H1 (cell line): ENCODE data around the gene PSKH1. TPM values are rescaled to one million over a fixed set of nuclear protein-coding genes. Genes with fewer than 3 reads are reported as not detected.

ENCODE experiments used
- ASH2L ChIP-seq: fragments of 200-600, 300-600 bp; sonication (generic); IDR thresholded peaks from one replicate; pipeline ENCODE4 v1.7.1; 2017; ENCODE audit warnings: low read length
- BACH1 ChIP-seq: IDR thresholded peaks from 2 replicates; pipeline ENCODE4 v1.6.1; 2012; ENCODE audit warnings: low read length, improper control_type of control experiment
- CBX5 ChIP-seq: fragments of 300-800, 300-1000 bp; sonication (generic); IDR thresholded peaks from 2 replicates; pipeline ENCODE4 v1.7.1; 2016; ENCODE audit warnings: antibody characterized with exemption, low read length, low read depth
- POLR2AphosphoS5 ChIP-seq: IDR thresholded peaks from 2 replicates; pipeline ENCODE4 v1.6.1; 2011; ENCODE audit warnings: low read depth, low read length
- TAF1 ChIP-seq: IDR thresholded peaks from 2 replicates; pipeline ENCODE4 v1.6.1; 2011; ENCODE audit warnings: mild to moderate bottlenecking, low read depth, low read length
- YY1 ChIP-seq: IDR thresholded peaks from 2 replicates; pipeline ENCODE4 v1.6.1; 2011; ENCODE audit warnings: low read depth, mild to moderate bottlenecking, low read length
- polyA plus RNA-seq, 7 experiments: library from polyadenylated mRNA; depleted of rRNA in 3 of 7; stranded (reverse) in 5 of 7; unstranded in 2 of 7; fragments of >200 nt in 5 of 7; fragments of 200-250 nt in 2 of 7; gene quantifications; 1 replicate in 5 of 7; 2 replicates in 1 of 7; 4 replicates in 1 of 7; pipeline versions ENCODE4 v1.2.1 to v1.2.3, GENCODE V29; 2011 to 2013; ENCODE audit warnings: missing spikeins in 2 of 7, mixed read lengths in 2 of 7
- total RNA-seq: library from RNA; stranded (reverse); fragmentation: NEBNext Ultra II Directional; extraction: Animal tissue kit (Norgen Biotek cat#: 25700); gene quantifications from 2 replicates; pipeline ENCODE4 v1.2.1, GENCODE V29; 2021

Gene PSKH1
- total and polyA plus RNA-seq, 2 of the 8 experiments (the other 6 are each of a cell fraction or from before 2014, with no cell fraction given) = 24.8 to 51.0 TPM

DNA sequence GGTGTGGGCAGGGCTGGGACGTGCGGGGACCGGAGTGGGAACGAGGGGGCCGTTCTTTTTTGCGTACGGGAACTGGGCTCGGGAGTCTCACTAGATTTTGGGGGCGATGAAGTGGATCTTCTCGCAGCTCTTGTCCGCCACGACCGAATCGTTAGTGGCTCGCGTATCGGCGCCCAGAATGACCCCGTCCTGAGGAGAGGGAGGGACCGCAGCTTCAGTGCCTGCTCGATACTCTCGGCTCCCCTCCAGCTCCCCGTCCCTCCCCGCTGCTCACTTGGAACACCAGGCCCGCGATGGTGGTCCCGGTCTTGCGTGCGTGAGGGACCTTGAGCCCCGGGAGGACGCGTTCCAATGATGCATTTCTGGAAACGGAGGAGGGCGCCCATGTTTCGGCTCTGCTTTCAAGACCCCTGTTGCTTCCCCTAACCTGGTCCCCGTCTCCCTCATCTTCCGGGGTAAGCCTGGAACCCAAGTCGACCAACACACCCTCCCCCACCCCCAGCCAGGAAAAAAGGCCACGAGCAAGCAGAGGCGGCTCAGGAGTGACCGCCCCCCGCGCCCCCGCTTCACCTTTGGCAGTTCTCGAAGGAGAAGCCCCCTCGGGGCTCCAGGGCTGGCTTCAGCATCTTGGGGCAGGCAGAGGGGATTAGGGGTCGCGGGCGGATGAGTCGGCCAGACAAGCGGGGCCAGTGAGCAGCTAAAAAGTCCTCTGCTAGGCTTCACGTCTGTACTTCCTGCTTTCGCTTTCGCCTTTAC, 43.2 kb downstream of the PSKH1 start, which contains the start of gene PSMB10 (continued):
- peak; percentile 9; the same call in 1 of the 2 replicates for TF ChIP-seq TAF1
- TF ChIP-seq BACH1 = 0 out of 2 replicates have a peak, but pooled peaks have one; percentile 1
- no peak for TF ChIP-seq CBX5
- peak; percentile 65 for TF ChIP-seq POLR2AphosphoS5
- TF ChIP-seq ASH2L = peak; percentile 69
- TF ChIP-seq YY1 = 0 out of 2 replicates have a peak, but pooled peaks have one; percentile 19
- TF ChIP-seq, all 59 proteins: peak for 9
